ENCODE results near the gene USP35. TPM values are rescaled to one million over a fixed set of nuclear protein-coding genes. Genes with fewer than 3 reads are reported as not detected.

USP35 gene, protein sequence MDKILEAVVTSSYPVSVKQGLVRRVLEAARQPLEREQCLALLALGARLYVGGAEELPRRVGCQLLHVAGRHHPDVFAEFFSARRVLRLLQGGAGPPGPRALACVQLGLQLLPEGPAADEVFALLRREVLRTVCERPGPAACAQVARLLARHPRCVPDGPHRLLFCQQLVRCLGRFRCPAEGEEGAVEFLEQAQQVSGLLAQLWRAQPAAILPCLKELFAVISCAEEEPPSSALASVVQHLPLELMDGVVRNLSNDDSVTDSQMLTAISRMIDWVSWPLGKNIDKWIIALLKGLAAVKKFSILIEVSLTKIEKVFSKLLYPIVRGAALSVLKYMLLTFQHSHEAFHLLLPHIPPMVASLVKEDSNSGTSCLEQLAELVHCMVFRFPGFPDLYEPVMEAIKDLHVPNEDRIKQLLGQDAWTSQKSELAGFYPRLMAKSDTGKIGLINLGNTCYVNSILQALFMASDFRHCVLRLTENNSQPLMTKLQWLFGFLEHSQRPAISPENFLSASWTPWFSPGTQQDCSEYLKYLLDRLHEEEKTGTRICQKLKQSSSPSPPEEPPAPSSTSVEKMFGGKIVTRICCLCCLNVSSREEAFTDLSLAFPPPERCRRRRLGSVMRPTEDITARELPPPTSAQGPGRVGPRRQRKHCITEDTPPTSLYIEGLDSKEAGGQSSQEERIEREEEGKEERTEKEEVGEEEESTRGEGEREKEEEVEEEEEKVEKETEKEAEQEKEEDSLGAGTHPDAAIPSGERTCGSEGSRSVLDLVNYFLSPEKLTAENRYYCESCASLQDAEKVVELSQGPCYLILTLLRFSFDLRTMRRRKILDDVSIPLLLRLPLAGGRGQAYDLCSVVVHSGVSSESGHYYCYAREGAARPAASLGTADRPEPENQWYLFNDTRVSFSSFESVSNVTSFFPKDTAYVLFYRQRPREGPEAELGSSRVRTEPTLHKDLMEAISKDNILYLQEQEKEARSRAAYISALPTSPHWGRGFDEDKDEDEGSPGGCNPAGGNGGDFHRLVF
- total RNA-seq (ENCODE audit: insufficient read depth, low replicate concordance), result 33.2 TPM

GRCh38 chr11:78188286-78189173 lies at the start of gene USP35, which contains the start of gene KCTD21:
Gene USP35, plus strand, starts transcription at chr11:78188919. Its CDS starts 7,327 bp downstream, at chr11:78196246.
Gene KCTD21, minus strand, starts transcription at chr11:78188626. Its CDS starts 14,072 bp downstream, at chr11:78174554.
- DNase-seq (ENCODE audit: low spot score), result peak; percentile 99

DNA sequence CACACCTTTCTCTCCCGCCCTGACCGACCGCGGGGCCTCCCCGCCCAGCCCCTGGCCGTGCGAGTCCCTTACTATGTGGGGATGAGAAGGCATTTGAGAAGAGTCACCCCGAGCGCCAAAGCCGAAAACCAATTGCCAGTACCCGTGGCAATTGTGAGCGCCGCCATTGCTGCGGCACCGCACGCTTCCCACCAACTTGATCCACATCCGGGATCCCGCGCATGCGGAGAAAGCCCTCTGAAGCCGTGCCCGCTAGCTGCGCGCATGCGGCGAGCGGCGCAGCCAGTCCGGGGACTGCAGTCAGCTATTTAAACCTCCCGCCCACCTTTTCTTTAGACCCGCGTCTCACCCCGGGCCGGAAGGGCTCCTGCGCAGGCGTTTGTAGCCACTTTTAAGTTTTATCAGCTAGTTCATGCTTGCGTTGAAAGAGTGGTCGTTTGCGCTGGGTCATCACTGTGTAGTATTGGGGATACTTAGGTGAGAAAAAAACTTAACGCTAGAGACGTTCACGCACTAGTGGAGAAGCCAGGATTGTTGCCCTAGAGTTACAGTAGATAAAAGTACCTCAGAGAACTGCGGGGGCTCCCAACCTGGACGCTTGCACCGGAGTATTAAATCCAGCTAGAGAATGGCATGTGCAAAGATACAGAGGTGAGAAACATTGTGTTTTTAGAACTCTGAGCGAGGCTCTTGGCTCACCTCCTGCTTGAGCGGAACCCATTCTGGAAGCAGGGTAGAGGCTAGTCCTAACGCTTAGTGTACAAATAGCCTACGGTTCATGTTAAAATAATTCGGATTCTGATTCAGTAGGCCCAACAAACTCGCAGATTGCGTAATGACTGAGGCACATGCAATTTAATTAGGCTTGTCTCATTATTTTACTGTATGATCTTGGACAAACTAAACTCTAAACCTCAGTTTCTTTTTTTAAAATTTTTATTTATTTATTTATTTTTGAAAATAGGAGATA lies 49.0 kb upstream of the USP35 start, which contains the start of gene ALG8:
Gene ALG8, minus strand, starts transcription at position 205 of the 970 bp plus-strand sequence. Its CDS starts 38 bp downstream, at position 167.
- peak; percentile 98 for DNase-seq (ENCODE audit: low spot score)

- DNase-seq (ENCODE audit: low spot score), result no peak
These were observed 48.2 kb upstream of the USP35 start for GRCh38 chr11:78140392-78141077.

GRCh38 chr11:78145511-78146025 lies 43.2 kb upstream of the USP35 start:
- no peak for DNase-seq (ENCODE audit: low spot score)

- no peak for DNase-seq (ENCODE audit: low spot score)
These were observed 40.9 kb upstream of the USP35 start for GRCh38 chr11:78147807-78148206.

GRCh38 chr11:78149646-78150045 lies 39.1 kb upstream of the USP35 start:
- peak; percentile 72 for DNase-seq (ENCODE audit: low spot score)

GRCh38 chr11:78150346-78150745 lies 38.4 kb upstream of the USP35 start:
- no peak for DNase-seq (ENCODE audit: low spot score)

- no peak for DNase-seq (ENCODE audit: low spot score)
These were observed 38.0 kb upstream of the USP35 start for GRCh38 chr11:78150754-78151153.

- DNase-seq (ENCODE audit: low spot score), result no peak
These were observed 36.9 kb upstream of the USP35 start for GRCh38 chr11:78151804-78152203.

DNA sequence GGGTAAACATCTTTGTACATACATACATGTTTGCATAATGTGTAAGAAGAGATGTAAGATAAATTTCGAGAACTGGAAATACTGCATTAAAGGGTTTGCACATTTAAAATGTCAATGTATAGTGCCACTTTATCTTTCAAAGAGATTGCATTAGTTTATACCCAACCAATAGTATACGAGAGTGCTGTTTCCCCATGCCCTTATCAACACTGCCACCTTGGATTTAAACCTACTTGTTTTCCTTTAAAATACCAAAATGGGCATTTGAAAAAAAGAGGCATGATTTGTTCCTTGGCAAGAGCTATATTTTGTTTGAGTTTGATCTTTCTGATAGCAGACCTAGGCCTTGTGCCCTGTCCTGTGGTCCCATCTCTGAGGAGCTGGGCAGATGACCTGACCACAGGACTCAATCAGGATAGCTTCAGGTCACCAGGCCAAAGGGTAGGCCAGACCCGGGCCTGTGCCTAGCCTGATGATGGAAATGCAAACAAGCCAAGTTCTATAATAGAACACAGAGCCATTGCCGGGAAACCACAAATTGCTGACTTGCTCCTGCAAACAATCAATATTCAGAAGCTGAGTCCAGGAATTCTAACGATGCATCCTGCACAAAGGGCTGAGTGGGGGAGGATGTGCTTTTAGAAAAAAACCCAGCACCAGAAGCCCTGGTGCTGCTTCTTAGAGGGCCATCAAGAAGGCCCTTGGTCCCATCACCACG lies 32.4 kb upstream of the USP35 start:
- DNase-seq (ENCODE audit: low spot score), result no peak

- no peak for DNase-seq (ENCODE audit: low spot score)
These were observed 29.6 kb upstream of the USP35 start for GRCh38 chr11:78158987-78159652.

DNA sequence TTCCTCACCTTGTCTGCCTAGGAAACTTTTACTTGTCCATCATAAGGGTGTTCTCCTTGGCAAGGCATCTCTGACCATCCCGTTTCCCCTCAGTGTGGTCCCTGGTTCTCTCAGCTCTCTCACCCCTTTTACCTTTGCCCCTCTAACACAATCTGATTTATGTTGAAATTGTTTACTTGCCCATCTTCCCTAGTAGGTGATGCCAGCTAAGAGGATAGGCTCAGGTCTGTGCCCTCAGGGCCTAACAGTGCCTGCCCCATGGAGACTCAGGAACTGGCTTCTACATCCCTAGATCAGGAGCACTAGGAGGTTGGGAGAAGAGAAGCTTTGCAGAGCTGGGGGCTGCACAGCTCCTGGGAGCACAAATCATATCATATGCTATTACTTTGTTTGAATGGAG lies 28.2 kb upstream of the USP35 start:
- no peak for DNase-seq (ENCODE audit: low spot score)

- no peak for DNase-seq (ENCODE audit: low spot score)
These were observed 27.4 kb upstream of the USP35 start for GRCh38 chr11:78161346-78161745.

- DNase-seq (ENCODE audit: low spot score), result peak; percentile 68
These were observed 26.8 kb upstream of the USP35 start for GRCh38 chr11:78161962-78162371.

GRCh38 chr11:78163828-78164227 lies 24.9 kb upstream of the USP35 start:
- DNase-seq (ENCODE audit: low spot score), result no peak

DNA sequence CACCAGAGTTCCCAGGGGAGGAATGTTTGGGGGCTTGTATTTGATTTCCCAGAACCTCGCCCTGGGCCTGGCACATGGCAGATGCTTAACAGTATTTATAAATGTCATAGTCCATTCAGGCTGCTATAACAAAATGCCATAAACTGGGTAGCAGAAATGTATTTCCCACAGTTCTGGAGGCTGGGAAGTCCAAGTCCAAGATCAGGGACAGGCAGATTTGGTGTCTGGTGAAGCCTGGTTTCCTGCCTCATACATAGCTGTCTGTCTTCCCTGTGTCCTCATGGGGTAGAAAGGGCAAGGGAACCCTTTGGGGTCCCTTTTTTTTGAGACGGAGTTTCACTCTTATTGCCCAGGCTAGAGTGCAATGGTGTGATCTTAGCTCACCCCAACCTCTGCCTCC lies 24.2 kb upstream of the USP35 start:
- no peak for DNase-seq (ENCODE audit: low spot score)

GRCh38 chr11:78166855-78167469 lies 21.8 kb upstream of the USP35 start:
- DNase-seq (ENCODE audit: low spot score), result peak; percentile 52
